GM21723 (cell line): ENCODE measurements around the gene DUSP23.

Experiments used
- ATAC-seq: cut with Tn5 transposase; IDR thresholded peaks from one replicate; pipeline ENCODE4 v1.9.1; 2021; ENCODE audit warnings: mild to moderate bottlenecking, moderate library complexity; ENCODE audit not compliant: unreplicated experiment

DUSP23 gene

DNA sequence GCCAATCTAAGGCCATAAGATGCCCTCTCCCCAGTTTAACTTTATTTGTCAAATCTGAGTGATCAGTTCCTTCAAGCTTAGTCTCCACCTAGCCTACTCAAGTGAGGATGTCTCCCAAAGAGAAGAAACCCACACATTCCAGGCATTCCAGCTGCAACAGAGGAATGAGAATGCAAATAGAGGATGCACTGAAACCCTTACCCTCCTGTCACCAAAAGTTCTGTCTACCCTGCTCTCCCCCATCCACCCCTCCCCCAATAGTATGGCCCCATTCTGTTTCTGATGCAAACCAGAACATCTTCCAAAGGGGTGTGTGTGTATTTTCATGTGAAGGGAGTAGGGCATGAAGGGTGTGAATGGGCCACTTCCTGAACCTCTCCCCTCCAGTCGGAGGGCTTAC, 3.0 kb downstream of the DUSP23 start:
- ATAC-seq: no peak

- no peak for ATAC-seq
Measured at GRCh38 chr1:159786465-159786864, 5.7 kb downstream of the DUSP23 start.

GRCh38 chr1:159786966-159787365, 6.2 kb downstream of the DUSP23 start:
- ATAC-seq: no peak

DNA sequence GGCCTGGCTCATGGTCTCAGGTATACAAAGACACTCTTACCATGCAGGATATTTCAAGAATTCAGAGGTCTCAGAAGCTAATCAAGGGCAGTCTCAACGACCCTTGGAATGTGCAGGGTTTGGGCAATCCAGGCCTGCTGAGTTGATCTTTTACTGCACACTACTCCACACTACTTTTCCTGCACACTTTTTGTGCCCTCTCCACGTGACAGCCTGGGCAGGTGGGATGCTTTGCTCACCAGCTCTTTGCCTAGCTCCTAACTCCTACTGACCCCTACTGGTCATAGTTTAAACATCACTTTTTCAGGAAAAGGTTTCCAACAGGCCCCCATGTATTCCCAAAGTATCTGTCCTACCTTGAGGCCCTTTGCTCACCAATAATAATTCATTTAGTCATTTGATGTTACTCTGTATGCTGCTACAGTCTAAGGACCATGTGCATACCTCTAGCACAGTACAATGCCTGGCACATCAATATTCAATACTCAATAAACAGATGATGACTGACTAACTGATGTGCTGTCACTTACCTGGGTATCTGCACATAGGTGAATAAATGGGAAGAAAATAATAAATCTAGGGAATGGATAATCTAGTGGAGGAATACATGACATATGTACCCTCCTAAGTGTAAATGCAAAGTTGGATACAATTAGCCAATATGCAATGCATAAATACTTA, 9.6 kb downstream of the DUSP23 start:
- ATAC-seq: no peak

DNA sequence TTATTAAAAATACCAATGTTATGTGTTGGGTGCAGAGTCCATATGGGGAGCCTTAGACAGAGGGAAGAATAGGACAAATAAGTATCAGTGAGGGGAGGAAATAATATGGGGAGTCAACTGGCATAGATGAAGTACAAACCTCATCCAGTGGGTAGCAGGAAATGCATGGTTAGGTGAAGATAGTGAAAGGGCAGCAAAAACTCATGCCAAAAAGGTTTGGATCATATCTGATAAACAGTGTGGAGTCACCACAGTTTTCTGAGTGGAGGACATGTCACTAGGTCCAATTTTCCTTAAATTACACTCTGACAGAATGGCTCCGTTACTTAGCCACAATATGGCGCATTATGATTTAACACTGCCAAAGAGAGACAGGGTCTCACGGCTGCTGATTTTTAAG, 10.3 kb downstream of the DUSP23 start:
- no peak for ATAC-seq

DNA sequence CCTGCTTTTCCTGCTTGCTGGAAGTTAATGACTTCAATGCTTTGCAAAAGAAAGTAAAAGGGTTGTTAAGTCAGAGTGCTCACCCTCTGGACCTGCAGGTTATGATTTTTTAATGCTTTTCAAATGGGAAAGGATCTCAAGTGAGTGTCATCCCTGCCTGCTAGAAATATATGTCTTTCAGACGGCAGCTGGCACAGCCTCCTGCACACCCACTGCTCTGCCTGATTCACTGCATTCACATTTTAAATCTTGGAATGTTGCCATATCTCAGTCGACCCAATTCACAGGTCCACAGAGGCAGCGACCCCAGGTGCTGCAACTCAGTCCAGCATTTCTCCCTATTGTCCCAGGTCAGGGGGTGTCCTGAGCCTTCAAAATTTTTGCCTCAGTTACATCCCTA, 10.7 kb downstream of the DUSP23 start:
- no peak for ATAC-seq

DNA sequence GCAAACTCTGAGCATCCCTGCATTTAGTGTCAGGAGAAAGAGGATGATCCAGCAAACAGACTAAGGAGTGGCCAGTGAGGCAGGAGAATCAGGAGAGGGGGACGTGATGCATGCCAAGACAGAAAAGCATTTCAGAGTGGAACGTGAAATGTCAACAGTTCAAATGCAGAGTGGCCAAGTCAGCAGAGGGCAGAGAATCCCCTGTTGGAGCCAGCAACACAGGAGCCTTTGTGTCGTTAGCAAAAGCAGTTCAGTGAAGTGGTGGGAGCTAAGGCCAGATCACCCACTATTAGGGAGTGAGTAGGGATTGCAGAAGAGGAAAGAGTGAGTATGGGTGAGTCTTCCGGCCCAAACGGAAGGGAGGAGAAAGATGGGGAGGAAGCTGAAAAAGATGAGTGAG, 14.8 kb downstream of the DUSP23 start:
- ATAC-seq: no peak

DNA sequence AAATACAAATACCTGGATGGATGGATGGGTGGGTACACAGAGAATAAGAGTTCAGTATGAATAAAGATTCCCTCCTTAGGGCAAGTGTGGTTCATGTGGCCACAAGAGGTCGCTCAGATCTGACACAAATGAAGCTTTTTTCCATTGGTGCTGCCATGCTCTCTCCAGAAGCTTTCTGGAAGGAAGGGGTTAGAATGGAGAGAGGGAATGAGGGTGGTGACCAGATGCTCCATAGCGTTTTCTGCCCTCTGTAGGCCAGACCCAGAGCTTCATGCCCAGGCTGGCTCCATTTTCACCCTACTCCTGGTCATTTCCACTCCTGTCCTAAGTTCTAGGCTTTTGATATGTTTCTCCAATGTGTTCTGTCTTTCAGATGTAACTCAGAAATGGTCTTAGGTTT, 18.1 kb downstream of the DUSP23 start:
- ATAC-seq: no peak

DNA sequence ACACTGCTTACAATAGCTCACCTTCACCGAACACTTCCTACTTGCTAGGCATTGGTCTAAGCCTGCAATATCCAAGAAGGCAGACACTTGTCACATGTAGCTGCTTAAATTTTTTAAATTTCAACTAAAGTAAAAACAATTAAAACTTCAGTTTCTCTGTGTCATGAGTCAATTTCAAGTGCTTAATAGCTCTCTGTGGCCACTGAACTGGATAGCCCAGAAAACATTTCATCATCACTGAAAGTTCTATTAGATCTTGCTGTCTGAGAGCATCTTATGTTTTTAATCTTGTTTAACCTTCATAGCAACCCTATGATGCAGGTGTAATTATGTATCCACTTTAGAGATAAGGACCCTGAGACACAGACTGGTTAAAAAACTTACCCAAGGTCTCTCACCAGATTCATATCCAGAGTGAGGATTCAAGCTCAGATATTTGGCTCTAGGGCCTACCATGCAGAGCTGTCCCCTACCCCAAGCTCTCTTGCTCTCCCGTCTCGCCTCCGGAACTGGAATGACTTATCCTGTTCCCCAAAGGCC, 18.8 kb downstream of the DUSP23 start:
- no peak for ATAC-seq

DNA sequence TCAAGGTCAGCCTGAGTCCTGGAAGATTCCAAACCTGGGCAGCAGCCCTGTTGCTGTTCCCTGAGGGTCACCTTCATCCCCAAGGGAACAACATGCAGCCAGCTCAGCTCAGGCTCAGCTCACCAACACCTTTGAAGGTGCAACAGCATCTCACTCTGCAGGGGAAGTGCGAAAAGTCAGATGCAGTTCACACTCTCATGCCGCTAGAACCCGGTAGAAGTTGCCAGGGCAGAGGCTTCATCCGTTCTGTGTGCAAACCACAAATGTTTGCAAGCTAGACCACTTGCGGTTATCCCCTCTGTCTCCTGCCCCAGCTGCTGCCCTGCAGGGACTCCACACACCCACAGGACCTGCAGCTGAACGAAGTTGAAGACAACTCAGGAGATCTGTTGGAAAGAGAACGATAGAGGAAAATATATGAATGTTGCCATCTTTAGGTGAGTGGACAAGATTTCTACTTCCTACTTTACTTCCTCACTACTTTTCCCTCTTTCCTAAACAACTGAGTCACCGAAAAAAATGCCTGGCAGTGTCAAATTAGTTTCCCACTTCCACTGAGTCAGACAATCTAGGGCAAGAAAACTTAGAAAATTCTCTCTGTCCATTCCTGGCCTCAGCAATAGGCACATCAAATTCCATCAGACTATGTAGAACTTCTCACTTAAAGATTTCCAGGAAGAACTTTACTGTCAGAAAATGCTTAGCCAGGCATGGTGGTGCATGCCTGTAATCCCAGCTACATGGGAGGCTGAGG, 19.6 kb downstream of the DUSP23 start:
- no peak for ATAC-seq

- no peak for ATAC-seq
Measured at GRCh38 chr1:159802111-159802510, 21.3 kb downstream of the DUSP23 start, which contains the start of gene FCRL6. Gene FCRL6, plus strand, starts transcription at chr1:159802360. Its CDS starts 65 bp downstream, at chr1:159802425.

DNA sequence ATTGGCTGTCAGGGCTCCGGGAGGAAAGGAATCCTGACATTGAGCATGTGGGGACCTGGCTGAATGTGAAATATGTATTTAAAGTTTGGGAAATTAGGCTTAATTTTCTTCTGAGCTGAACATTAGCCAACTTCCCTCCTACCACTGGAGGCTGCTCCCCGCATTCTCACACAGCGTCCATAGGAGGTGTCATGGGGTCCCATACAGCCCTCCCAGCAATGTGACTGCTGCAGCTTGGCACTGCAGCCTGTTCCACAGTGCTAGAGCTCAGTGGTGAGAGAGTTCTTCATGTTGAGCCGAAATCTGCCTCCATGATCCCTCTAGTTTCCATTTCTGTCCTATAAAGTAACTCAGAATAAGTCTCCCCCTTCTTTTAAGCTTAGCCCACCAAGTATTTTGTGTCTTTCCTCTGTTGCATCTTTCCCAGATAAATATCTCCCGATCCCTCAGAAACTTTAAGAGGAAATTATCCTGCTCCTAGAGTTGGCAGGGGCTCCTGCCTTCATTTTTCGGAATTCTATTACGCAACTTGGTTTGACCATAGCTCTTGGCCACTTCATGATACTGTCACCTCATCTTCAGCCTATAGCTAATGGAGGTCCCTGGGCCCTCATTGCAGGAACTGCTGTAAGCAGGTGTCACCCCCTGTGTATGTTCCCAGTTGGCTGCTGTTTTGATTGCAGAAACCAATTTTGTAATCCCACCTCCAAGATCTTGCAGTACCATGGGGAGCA, 23.4 kb downstream of the DUSP23 start:
- ATAC-seq: no peak

DNA sequence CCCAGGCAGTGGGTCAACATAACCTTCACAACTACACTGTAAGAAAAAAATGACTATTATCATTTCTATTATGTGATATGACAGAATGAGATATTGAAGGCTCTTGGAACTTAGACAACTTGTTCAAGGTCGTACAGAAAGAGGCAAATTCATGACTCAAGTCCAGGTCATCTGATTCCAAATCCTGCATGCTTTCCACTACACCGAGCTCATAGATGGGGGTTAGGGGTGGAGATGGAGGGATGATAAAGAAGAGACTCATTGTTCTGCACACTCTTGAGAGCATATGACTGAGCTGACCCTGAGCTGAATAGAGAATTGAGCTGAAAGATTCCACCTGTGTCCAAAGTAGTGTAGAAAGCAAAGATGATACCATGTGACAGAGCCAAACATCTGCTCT, 24.2 kb downstream of the DUSP23 start:
- ATAC-seq: no peak

GRCh38 chr1:159815926-159816325, 35.2 kb downstream of the DUSP23 start:
- no peak for ATAC-seq

GRCh38 chr1:159817276-159818041, 36.7 kb downstream of the DUSP23 start:
- no peak for ATAC-seq

DNA sequence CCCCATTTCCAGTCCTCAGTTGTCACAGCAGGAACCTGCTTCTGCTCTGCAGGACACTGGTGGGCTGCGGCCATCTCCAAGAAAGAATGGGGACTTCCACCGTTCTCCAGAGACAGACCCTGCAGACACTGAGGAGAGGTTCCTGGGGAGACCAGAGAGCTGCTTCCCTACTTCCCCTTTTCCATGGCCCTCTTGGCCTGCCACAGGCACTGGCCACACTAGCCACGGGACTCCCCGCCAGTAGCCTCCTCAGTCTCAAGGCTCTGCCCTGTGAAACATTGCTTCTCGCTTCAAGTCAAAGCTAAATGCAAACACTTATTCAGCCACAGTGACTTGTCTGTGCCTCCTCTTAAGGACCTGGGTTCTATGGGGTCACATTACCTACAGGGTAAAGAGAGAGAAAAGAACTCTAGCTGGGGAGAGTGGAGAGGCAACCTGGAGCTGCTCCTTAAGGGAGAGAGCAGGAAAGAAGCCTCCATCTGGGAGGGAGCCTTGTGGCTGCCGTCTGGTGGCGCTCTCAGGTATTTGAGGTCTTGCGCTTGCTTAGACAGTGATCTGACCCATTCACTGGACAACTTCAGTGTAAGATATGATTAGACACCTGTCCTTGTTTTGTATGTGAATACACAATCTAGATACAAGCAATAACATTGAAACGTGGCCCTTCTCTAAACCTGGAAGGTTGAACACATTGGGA, 40.6 kb downstream of the DUSP23 start:
- ATAC-seq: no peak

- no peak for ATAC-seq
Measured at GRCh38 chr1:159823406-159823805, 42.6 kb downstream of the DUSP23 start.

DNA sequence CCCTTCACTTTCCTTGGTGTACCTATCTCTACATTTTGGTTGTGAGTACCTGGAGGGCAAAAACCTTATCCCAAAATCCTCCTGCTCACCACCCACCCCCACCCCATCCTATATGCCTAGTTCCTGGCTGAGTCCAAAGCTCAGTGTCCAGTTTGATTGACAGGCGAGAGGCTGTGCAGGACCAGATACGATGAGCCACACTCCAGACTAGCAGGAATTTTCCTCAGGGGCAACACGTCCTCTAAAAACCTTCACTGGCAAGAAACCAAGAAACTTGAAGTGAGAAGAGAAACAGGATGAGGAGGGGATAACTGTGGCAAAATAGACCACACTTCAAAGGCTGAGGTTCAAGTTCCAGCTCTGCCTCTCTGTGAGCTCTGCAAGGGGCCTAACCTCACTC, 44.8 kb downstream of the DUSP23 start:
- ATAC-seq: no peak

DNA sequence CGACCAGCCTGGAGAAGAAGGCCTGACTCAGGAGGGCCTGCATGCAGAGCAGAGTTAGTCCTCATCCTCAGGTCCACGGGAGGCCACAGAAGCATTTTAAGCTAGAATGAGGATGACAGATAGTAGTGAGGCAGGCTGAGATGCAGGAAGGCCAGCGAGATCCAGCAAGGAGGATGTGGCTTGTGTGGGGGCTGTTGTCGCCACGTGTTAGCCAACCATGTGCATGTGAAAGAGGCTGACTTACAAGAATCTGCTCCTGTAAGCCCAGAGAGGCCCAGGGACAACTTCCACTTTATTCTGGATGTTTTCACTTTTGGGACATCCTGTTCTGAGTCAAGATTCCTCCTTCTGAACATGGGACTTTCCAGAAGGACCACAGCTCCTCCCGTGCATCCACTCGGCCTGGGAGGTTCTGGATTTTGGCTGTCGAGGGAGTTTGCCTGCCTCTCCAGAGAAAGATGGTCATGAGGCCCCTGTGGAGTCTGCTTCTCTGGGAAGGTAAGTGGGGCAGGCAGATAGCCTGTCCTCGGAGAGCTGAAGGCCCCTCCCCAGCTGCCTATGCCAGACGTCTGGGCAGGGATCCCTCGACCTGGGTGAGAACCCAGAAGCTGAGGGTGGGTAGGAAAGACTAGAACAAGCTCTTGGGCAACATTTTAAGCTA, 45.8 kb downstream of the DUSP23 start, which contains the start of gene SLAMF8:
Gene SLAMF8 (plus strand): TSS at position 433 of the 661 bp plus-strand sequence. CDS start 26 bp downstream, at position 459.
- no peak for ATAC-seq

GRCh38 chr1:159827102-159827490, 46.3 kb downstream of the DUSP23 start:
- no peak for ATAC-seq
